GM12801 (cell line): ENCODE results near the gene STAT4.

Source experiments
- CTCF ChIP-seq: IDR thresholded peaks from one replicate; pipeline ENCODE4 v1.5.1; 2011; ENCODE audit warnings: control low read depth; ENCODE audit not compliant: insufficient read length; ENCODE audit errors: extremely low read depth

The STAT4 gene

GRCh38 chr2:191117341-191117740, 33.5 kb downstream of the STAT4 start:
- no peak for TF ChIP-seq CTCF

- no peak for TF ChIP-seq CTCF
Observed at GRCh38 chr2:191115804-191116203, 35.0 kb downstream of the STAT4 start.

- no peak for TF ChIP-seq CTCF
Observed at GRCh38 chr2:191115391-191115790, 35.4 kb downstream of the STAT4 start.

- TF ChIP-seq CTCF: no peak
Observed at GRCh38 chr2:191114403-191114886, 36.3 kb downstream of the STAT4 start.

- no peak for TF ChIP-seq CTCF
Observed at GRCh38 chr2:191113761-191114160, 37.0 kb downstream of the STAT4 start.

GRCh38 chr2:191112448-191112901, 38.3 kb downstream of the STAT4 start:
- no peak for TF ChIP-seq CTCF

GRCh38 chr2:191109888-191110287, 40.9 kb downstream of the STAT4 start:
- no peak for TF ChIP-seq CTCF

- TF ChIP-seq CTCF: no peak
Observed at GRCh38 chr2:191108331-191108730, 42.5 kb downstream of the STAT4 start.
